ENCODE results near the gene BTG2.

The BTG2 gene

DNA sequence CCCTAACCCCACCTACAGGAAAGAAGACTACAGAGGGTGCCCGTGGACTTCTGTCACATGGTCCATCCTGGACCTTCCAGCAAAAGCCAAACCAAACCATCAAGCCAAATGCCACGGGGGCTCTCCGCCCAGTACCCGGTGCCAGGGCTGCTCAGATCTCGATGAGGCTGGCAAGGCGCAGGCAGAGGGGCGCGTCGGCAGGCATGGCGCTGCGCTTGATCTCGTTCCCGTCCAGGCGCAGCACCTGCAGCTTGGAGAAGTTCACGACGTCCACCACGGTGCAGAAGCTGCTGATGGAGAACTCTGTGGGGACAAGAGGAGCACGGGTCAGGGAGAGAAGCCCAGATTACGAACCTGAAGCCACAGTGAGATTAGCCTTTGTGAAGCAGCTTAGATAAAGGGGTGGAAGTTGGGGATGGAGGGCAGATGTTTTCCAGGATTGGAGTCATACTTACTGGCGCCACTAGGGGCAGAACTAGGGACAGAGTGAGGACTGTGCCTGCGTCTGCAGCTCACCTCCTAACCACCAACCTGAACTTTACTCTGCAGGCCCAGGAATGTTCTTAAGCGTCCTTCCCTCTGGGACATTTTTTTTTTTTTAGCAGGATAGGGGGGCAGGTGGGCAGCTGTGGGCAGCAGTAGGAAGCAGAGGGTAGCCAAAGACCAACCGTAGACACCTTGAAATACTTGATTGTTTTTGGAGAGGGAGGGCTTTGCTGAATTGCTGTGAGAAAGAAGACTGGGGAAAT is 37.0 kb downstream of the BTG2 start:
- no peak for DNase-seq (ENCODE audit: low spot score)

DNA sequence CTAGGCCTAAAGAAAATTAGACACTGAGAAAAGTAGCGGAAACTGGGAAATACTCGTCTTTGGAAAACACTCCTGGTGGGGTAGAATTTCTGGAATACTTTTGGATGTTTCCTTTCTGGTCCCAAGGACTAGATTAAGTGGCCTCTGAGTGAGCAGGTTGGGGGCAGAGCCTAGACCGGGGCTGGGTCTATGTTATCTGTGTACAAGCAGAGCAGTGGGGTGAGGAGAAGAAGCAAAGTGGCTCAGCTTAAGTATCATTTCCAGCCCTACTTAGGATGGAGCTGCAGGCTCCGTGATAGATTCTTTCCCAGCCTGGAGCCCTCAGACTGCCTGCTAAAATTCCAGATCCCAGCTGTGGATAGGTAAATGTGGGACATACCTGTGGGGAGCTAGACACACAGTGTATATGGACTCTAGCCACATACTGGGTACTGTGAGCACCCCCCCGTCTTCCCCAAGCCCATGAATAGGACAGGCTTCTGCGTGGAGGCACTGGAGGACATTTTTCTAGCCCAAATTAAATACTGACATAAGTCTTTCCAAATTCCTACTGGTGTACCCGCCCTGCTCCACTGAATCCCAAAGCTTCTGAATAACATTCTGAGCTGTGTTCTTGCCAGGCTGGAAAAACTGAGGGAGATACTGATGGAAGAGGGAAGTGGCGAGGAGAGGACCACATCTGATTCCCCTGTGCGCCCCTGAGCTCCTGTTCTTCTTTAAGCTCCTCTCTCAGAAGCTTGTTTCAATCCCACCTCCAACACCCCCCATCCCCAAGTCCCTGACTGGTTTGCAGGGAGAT is 38.8 kb downstream of the BTG2 start:
- DNase-seq (ENCODE audit: low spot score) = no peak

DNA sequence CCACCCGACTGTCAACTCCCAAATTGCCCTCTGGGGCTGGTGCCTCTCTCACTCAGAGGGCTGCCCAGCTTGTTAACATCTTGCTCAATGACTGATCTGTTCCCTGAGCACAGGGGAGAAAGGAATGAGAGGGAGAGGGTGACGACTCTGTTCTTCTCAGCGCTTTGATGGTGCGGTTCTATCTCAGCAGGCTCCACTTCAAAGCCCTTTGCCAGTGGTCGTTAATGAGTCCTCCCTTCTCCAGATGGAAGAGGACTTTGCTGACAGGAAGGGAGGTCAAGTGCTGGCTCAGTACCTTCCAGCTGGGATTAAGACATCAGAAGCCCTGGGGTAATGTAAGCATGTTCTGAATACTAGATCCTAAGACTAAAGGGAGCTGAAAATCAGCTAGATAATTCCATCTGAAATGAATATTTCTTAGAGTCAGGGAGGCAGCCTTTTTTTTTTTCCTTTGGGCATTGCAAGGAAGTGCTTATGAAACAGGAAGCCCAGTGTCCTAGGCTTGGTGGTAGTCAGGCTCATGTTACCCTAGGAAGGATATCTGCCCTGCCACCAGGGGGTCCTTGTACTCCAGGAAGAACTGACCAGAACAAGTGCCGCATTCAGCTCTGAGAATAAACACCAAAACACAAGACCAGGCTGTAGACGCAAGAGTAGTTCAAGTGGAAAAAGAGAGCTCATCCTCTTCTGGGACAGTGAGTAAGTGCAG is 40.9 kb downstream of the BTG2 start:
- DNase-seq (ENCODE audit: low spot score) = no peak

DNA sequence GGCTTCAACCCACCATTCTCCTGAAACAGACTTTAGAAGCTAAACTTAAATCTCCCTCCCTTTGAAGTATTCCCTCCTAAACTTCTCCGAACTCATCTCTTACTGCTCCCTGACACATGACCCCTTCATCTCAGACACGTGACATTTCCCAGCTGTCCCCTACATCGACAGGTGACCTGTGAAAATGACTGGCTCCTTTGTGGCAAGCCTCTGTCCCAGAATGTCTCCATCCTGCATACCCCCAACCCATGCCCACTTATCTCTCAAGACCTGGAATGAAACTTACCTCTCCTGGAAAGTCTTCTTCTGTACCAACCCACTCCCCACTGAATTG is 41.4 kb downstream of the BTG2 start:
- no peak for DNase-seq (ENCODE audit: low spot score)

DNA sequence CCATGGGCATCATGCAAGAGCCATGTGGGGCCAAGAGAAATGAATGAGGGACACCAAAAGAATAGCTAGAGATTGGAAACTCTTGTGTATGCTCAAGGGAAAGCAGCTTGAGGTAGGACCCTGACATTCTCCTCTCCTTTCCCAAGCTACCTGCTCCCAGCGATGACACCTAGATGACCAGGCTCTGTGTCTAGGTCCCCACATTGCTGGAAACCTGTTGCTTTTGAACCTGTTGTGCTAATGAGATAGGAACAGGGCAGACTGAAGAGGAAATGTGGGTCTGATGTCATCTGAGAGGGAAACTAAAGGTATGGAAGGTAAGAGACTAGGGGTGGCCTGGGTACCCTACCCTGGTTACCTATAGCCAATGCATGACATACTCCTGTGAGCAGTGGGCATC is 43.8 kb downstream of the BTG2 start:
- DNase-seq (ENCODE audit: low spot score) = no peak

DNA sequence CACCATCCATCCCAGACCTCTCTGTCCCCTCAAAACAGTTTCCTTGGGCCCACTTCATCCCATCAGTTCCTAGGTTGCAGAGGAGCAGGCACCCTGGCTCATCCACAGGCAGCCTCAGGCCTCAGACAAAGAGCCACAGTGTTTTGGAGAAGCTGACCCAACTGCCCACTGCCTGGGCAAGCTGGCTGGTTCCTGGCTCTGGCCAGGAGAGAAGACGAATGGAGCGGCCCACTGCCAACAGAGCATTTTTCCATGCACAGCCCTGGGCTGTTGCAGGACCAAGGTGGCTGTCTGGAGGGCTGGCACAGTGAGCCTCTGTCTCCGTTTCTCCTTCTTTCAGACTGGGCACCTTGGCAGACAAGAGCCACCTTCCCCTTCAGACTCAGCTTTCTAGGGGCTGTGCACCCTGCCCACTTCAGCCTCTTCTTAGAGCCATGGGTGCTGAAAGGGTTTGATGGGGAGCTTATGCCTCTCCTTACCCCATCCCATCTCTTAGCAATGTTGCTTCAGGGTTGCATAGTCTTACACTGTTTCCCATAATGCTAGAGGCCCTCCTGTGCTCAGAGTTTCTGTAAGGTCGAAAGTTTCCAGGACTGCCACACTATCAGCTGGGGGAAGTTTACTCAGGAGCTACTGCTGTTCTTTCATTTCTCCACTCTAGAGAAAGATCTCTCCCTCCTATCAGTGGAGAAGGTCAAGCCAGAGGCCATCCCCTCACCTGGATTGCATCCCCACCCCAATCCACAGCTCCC is 44.6 kb downstream of the BTG2 start:
- DNase-seq (ENCODE audit: low spot score) = peak; percentile 78

DNA sequence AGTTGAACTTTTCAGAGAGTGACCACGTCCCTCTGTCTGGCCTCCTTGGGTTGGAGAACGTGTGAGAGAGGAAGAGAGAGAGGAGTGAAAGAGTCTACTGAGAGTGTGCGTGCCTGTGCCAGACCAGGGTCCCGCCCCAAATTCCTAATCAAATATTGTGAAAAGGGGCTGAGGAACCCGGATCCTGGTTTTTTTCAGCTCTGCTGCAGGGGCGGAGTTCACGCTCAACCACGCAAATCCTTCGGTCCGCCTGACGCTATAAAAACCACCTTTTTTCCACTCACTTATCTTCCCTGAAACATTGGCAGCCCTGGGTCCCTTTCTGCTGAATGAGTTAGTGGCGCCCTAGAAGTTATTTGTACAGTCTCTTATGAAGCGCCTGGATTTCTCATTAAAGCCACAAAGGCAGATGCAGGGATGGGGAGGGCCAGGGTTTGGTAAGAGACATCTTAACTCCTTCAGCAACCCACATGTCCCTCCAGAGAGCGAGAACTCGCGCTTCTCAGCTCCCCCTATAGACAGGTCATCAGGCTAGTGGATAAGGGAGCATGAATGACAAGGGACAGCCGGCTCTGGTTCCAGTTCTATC is 45.8 kb downstream of the BTG2 start, which contains the start of gene FMOD:
TSS of gene FMOD (minus strand) at position 86 of the 589 bp plus-strand sequence. CDS start 2,852 bp downstream, outside the sequence.
- no peak for DNase-seq (ENCODE audit: low spot score)

DNA sequence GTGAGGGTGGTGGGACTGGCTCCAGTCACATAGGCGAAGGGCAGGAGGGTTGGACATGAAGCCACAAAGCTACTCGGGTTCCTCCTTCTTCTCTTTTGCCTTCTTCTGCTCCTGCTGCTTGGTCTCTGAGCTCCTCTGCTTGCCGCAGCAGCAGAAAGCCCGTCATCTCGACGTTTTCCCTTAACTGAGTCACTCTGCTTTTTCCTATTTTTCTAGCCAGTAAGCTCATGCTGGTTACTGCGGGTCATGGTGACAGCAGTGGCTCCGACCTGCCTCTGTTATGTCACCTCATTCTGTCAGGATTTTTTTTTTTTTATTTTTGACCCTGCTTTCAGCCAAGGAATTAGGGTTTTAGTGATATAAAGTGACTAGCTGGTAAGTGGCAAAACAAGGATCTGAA is 48.2 kb downstream of the BTG2 start:
- no peak for DNase-seq (ENCODE audit: low spot score)

DNA sequence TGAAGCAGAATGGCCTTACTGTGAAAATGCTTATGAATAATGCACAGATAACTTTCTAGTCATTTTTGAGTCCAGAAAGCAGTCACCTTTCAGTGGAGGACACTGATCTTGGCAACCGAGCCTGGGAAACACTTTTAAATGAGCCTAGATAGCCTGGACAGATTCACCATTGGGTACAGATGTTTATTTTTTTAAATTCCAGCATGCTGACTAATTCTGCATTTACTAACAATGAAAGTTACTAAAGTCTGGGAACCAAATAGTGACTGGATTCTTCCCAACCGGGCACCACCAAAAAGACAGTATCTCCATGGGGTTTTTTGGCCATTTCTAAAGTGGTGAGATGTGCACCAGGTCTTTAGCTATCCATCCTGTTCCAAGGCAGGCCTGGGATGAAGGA is 48.9 kb downstream of the BTG2 start:
- no peak for DNase-seq (ENCODE audit: low spot score)

DNA sequence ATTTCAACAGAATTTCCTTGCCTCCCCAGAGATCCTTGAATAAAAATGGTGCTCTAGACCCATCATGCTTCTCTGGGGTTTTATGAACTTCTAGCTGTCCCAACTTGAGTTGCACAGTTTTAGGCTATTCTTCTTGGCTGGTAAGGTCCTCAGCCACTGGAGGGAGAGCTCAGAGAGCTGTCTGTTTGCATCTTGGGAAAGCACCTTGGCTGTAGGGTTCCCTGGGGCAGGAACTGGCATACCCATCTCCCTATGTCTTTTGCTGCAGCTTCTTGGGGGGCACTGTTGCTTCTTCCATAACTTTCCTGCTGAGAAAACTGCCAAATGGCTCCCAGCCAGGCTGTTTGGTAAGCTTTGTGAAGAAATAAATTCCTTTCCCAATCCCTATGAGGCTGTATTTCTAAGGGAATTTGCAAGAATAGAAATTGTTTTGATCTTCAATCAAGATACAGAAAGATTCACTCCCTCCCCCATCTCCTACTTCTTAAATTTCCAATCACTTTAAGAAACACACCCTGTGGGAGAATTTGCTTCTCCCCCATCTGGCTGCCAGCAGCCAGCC is 53.8 kb downstream of the BTG2 start:
- no peak for DNase-seq (ENCODE audit: low spot score)

All from globus pallidus (tissue), 1 donor.